ENCODE results near the gene LAMC3.

GRCh38 chr9:131008086-131008485, 888 bp upstream of the LAMC3 start:
- TF ChIP-seq POLR2A (IDR thresholded peaks at IDR 0.05) (no peak), CTCF (IDR thresholded peaks at IDR 0.05) (no peak)

Measured in testis (tissue), 2 donors.